IPS-18c (cell line): ENCODE results near the gene UPK3A.

Experiments
- H3K4me3 ChIP-seq: 2 replicates; pipeline ENCODE4 v1.7.0; 2013; ENCODE audit warnings: low read depth, mild to moderate bottlenecking, low read length, moderate library complexity; ENCODE audit not compliant: insufficient read depth
- H3K9me3 ChIP-seq: one replicate; pipeline ENCODE4 v1.6.1; 2013; ENCODE audit warnings: mild to moderate bottlenecking, low read length, moderate library complexity; ENCODE audit not compliant: control insufficient read depth, insufficient read depth

The UPK3A gene

DNA sequence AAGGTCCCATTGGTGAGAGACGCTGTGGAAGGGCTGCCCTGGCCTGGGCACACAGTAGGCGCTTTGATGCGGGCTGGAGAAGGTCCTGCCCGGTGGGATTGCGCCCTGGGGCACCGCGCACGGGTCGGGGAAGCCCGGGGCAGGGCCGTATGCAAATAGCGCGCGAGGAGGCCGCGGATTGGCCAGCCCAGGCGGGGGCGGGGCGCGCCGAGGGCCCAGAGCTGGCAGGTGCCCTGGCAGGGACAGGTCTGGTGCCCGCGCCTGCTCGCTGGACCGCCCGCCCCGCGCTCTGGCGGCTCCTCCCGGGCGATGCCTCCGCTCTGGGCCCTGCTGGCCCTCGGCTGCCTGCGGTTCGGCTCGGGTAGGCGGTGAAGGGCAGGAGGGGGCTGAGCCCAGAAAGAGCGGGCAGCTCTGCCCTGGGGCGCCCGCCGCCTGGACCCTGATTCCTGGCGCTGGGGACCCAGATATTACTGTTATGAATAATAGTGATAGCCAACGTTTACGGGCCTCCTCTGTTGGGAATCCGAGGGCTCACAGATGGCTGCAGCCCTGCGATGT is at the start of gene UPK3A:
UPK3A (plus strand) TSS at position 245 of the 558 bp plus-strand sequence; CDS start at position 310, 65 bp downstream.
- Histone ChIP-seq H3K4me3 (peak within 1 kb of the TSS; percentile 60), H3K9me3 (peaks cover 3% of the 10 kb centered on the region)

- no peak overlapping the region for H3K4me3 ChIP-seq
- no peaks in the 10 kb centered on the region for H3K9me3 ChIP-seq
These were observed 49.5 kb upstream of the UPK3A start for GRCh38 chr22:45235101-45235777.

DNA sequence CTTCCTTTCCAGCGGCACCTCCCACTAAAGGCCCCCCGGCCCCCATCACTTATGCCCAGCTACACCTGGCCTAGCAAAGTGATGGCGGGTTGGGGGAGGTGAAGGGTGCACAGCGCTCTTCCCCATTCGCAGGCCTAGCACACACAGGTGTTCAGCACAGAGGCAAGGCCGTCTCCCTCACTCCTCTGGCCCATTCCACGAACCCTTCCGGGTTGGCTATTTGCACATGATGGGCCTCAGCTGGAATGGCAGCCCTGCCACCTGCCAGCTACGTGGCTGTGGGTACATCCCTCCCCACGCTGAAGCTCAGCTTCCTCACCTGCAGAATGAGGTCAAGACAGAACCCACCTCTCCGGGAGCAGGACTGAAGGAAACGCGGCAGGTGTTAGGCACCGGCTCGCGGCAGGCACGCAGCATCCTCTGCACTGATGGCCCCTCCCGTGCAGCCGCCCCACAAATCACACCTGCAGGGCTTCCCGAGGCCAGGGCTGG is 48.9 kb upstream of the UPK3A start:
- H3K9me3 ChIP-seq: no peaks in the 10 kb centered on the region
- H3K4me3 ChIP-seq: no peak overlapping the region

DNA sequence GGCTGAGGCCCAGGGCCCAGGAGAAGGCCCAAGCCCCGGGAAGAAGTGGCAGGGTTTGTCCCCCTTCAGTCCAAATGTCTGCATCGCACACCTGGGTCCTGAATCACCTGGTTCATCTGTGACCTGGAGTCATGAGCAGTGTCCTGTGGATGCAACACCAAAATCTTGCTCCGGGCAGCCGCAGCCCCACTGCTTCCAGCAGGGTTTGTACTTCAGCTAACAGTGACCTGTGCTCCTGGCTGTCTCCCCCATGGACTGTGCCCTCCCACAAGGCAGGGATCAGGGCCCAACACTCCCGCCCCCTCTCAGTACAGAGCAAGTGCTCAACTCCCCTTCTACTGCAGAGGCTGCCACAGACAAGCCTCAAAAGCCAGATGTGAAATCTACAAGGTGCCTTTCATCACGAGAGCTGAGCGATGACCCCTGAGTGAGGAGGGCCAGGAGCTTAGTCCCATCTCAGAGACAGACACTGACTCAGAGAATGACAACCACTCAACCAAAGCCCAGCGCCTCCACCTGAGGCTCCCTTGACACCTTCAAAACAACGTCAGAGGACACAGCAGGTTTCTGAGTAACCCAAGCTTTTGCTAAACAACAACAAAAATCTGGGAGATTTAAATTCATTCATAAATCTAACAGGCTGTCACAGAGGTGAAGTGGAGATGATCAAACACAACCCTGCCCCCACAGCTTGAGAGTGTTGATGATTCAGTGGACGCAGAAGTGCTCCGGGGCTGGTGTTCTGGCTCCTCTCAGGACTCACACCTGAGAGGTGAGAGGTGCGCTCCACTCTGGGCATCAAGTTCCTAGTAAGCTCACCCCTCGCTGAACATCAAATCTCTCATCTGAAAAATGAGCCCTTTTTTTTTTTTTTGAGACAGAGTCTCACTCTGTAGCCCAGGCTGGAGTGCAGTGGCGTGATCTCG is 47.4 kb upstream of the UPK3A start:
- H3K9me3 ChIP-seq: no peaks in the 10 kb centered on the region
- no peak overlapping the region for H3K4me3 ChIP-seq

DNA sequence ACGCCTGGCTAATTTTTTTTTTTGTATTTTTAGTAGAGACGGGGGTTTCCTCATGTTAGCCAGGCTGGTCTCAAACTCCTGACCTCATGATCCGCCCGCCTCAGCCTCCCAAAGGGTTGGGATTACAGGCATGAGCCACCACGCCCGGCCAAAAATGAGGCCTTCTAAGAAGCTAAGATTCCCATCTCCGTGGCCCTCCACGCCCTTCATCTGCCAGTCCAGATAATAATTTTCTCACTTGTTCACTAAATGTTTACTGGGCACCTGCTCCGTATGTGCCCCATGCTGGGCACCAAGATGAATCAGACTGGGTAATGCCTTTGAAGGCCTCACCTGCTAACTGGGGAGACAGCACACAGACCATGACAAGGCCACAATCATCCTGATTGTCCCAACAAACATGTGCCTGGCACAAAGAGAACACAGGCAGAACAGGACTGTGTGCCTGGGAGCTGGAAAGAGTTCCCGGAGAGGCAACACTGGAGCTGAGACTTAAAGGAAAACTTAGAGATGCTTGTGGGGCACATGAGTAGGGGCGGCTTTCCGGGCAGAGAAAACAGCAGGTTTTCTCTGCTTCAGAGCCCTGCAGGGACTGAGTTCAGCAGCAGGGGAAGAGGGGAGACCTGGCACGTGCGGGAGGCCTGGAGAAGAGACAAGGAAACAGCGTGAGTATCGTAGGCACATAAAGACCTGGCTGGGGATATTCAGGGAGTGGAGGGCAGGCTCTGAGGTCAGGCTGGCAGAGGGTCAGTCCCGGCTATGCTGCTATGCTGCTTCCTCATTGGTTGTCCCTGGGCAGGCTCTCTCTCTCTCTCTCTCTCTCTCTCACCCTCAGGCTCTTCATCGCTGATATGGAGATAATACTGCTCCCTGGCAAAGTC is 46.4 kb upstream of the UPK3A start:
- Histone ChIP-seq H3K4me3 (no peak overlapping the region), H3K9me3 (no peaks in the 10 kb centered on the region)

DNA sequence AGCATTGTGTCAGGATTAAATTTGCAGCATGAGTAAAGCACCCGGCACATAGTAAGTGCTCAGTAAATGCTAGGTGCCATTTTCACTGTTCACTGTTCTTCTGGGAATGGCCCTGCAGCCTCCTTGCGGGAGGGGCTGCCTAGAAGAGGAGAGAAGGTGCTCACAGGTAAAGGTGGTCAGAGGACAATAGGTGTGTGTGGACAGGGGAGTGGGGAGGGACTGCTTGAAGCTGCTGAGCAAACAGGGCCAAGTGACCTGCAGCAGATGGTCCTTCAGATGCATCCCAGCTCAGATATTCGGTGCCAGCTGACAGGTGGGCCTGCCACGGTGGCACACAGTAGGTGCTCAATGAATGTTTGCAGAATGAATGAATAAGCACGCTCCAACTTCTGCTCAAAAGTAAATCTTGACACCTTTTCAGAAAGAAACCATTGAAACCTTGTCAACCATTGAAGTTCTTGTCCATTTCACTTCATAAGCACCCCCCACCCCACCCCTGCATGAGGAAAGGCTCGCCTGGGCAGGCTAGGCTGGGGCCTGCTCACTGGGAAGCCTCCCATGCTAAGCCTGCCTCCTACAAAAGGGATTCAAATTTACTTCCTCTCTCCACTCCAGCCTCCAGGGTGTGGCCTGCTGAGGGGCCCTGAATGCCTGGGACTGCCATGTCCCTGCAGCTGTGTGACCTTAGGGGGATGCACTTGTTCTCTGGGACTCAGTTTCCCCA is 45.6 kb upstream of the UPK3A start:
- H3K4me3 ChIP-seq: peak overlapping the region; percentile 73
- no peaks in the 10 kb centered on the region for H3K9me3 ChIP-seq

DNA sequence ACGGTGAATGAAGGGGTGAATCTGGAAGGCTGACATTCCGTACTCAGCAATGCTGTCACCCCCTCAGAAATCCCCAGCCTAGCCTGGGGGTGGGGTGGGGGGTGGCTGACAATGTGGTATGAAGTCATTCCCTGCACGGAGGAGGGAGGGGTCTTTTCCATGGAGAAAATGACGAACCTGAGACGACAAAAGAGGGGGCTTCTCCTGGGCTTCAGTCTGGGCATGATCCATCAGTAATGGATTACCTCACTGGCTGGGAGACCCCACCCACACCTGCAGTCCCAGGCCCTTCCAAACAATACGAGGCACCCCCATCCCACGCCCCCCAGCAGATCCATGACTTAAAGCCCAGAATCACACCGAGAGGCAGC is 45.1 kb upstream of the UPK3A start:
- Histone ChIP-seq H3K9me3 (no peaks in the 10 kb centered on the region), H3K4me3 (peak overlapping the region; percentile 73)

GRCh38 chr22:45240104-45240809 is 44.5 kb upstream of the UPK3A start:
- Histone ChIP-seq H3K9me3 (no peaks in the 10 kb centered on the region), H3K4me3 (peak overlapping the region; percentile 73)

DNA sequence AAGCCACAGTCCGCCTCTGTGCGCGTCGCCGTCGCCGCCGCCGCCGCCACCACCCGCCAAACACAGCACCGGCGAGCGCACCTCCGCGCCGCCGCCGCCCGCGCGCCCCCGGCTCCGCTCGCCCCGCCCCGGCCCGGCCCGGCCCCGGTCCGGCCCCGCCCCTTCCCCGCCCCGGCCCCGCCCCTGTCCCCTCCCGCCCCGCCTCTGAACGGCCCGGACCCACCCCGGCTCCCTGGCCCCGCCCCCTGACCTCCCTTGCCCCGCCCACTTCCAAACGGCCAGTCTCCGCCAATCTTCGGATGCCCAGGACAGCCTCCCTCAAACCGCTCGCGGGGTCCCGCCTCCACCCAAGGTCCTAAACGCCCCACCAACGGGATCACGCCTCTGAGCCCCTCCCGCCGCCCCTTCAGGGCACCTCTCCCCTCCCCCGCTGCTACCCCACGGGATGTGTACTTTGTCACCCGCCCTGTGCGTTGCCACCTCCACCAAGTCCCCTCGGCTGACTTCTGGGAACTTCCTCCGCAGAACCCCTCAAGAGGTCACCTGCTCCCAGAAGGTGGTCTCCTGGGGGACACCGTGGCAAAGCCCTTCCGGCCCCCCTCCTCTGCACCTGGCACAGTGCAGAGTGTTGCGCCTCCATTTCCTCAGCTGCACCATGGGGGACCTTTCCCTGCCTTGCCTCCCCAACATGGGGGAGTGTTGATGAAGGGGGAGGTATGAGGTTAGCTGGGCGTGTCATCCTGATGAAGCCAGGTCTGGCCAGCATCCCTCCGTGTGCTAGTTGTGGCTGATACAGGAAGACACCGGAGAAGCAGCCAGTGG is 43.7 kb upstream of the UPK3A start, which contains the start of gene KIAA0930:
KIAA0930 (minus strand) TSS at position 85 of the 822 bp plus-strand sequence. CDS start 191 bp downstream, outside the sequence.
- H3K4me3 ChIP-seq: peak within 1 kb of the TSS; percentile 73

DNA sequence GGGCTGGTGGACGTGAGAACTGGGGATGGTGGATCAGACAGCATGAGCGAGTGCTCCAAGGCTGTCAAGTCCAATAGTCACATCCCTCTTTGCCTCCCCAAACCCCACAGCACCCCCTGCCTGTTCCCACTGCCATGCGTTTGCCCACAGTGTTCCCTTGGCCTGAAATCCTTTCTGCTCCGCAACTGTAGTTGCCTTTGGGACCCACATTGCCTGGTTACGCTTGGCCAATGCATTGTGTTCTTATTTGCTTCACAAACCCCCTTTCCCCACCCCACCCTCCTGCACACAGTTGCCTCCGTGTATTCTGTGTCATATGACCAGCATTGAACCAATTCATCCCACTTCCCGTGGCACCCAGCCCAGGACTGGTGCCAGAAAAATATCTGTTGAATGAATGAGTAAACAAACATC is 42.0 kb upstream of the UPK3A start:
- H3K4me3 ChIP-seq: no peak overlapping the region
- H3K9me3 ChIP-seq: no peaks in the 10 kb centered on the region

More for the DNA sequence above, 43.7 kb upstream of the UPK3A start, which contains the start of gene KIAA0930:
- H3K9me3 ChIP-seq: no peaks in the 10 kb centered on the region

GRCh38 chr22:45244916-45245315 is 39.8 kb upstream of the UPK3A start:
- no peaks in the 10 kb centered on the region for H3K9me3 ChIP-seq
- H3K4me3 ChIP-seq: no peak overlapping the region

DNA sequence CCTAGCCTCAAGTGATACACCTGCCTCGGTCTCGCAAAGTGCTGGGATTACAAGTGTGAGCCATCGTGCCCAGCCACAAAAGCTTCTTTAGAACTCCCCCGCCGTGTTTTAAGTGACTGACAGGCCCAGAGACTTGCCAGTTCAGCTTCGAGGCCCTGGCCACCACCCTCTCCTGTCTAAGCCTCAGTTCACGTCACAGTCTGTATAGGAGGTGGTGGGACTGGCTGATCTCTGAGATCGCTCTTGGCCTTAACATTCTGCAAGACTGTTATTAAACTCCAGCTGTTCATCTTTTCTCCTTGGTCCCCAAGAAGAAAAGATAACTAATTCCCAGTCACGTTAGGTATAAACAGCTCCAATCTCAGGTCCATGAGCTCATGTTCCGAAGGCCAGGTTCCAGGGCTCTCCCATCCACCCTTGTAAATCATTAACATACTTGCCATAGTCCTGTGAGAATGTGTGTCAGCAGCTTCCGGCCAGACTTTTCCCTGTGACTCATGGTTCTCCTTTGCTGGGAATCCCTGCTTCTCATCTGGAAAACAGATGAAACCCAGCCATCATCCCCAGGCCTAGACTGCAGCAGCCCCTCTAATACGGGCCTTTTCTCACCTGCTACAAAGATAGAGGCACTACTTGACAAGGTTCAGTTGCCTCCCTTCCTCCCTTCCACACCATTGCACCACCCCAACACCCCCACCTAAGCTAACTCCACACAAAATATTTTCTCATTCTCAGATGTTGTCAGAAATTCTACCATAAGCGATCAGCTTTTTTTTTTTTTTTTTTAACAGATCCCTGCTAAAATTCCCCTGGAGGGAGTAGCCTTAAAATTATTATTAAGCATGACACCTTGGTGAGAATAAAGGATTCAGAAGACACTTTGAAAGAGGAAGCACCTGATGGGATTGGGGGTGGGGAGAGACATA is 38.4 kb upstream of the UPK3A start:
- Histone ChIP-seq H3K9me3 (no peaks in the 10 kb centered on the region), H3K4me3 (no peak overlapping the region)

GRCh38 chr22:45248832-45249561 is 35.8 kb upstream of the UPK3A start:
- H3K4me3 ChIP-seq: no peak overlapping the region
- no peaks in the 10 kb centered on the region for H3K9me3 ChIP-seq
